HEK293T (cell line): ENCODE results near the gene CACNG6.

Experiments used
- ARNT ChIP-seq: fragments of 450-650 bp; IDR thresholded peaks from 2 replicates; pipeline ENCODE4 v1.6.1; 2017; ENCODE audit warnings: mild to moderate bottlenecking
- BHLHE40 ChIP-seq: fragments of 450-650 bp; IDR thresholded peaks from 2 replicates; pipeline ENCODE4 v1.6.1; 2016; ENCODE audit warnings: mild to moderate bottlenecking, moderate library complexity, borderline replicate concordance
- CTBP1 ChIP-seq: fragments of 450-650 bp; IDR thresholded peaks from 2 replicates; pipeline ENCODE4 v1.6.1; 2016; ENCODE audit warnings: borderline replicate concordance
- FOXK2 ChIP-seq: fragments of 450-650 bp; IDR thresholded peaks from 2 replicates; pipeline ENCODE4 v1.6.1; 2016; ENCODE audit warnings: mild to moderate bottlenecking
- FOXM1 ChIP-seq: fragments of 450-650 bp; IDR thresholded peaks from 2 replicates; pipeline ENCODE4 v1.6.1; 2017; ENCODE audit warnings: mild to moderate bottlenecking, borderline replicate concordance
- HDGF ChIP-seq: fragments of 450-650 bp; IDR thresholded peaks from 2 replicates; pipeline ENCODE4 v1.6.1; 2017; ENCODE audit warnings: antibody characterized with exemption, borderline replicate concordance
- L3MBTL2 ChIP-seq: fragments of 450-650 bp; conservative IDR thresholded peaks from 2 replicates; pipeline ENCODE4 v1.6.1; 2016; ENCODE audit warnings: mild to moderate bottlenecking
- NFRKB ChIP-seq: fragments of 450-650 bp; IDR thresholded peaks from 2 replicates; pipeline ENCODE4 v1.6.1; 2016; ENCODE audit warnings: mild to moderate bottlenecking, moderate library complexity
- PKNOX1 ChIP-seq: fragments of 450-650 bp; IDR thresholded peaks from 2 replicates; pipeline ENCODE4 v1.6.1; 2016
- SUZ12 ChIP-seq: fragments of 450-650 bp; IDR thresholded peaks from 2 replicates; pipeline ENCODE4 v1.6.1; 2016; ENCODE audit warnings: mild to moderate bottlenecking
- TARDBP ChIP-seq: fragments of 450-650 bp; IDR thresholded peaks from 2 replicates; pipeline ENCODE4 v1.6.1; 2016
- ZNF384 ChIP-seq: fragments of 450-650 bp; IDR thresholded peaks from 2 replicates; pipeline ENCODE4 v1.6.1; 2016

DNA sequence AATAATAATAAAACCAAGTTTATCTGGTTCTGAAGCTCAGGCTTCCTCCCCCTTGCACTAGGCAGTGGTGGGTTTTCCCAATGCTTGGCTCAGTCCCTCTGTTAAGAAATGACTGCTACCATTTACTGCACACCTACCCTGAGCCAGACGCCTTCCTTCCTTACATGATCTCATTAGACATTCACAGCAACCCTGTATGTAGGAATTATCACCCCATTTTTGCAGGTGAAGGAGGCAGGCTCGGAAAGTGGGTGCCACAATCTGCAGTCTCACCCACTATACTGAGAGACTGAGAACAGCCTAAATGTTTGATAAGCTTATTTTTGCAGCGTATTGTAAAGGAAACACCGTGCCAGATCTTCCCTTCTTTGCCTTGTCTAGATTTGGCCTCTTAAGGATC, 47.0 kb upstream of the CACNG6 start:
- TF ChIP-seq HDGF, result no peak
- TF ChIP-seq ARNT, result no peak
- no peak for TF ChIP-seq FOXM1
- no peak for TF ChIP-seq BHLHE40
- TF ChIP-seq PKNOX1, result no peak
- TF ChIP-seq L3MBTL2, result no peak
- no peak for TF ChIP-seq ZNF384
- TF ChIP-seq SUZ12, result no peak
- no peak for TF ChIP-seq FOXK2
- no peak for TF ChIP-seq NFRKB
- TF ChIP-seq CTBP1, result no peak
- no peak for TF ChIP-seq TARDBP
